ENCODE results near the gene NLRP11. TPM values are rescaled to one million over a fixed set of nuclear protein-coding genes. Genes with fewer than 3 reads are reported as not detected.
"Not testable (repeated sequence)": the region's sequence is repeated elsewhere in the genome, so short reads cannot be mapped to it uniquely, and the experiment has no call there.

The NLRP11 gene
- total RNA-seq, 6 experiments from 2014 or later = 0.05 to 0.11 (median 0.05) TPM; not detected in 3

GRCh38 chr19:55766466-55766865 is 65.3 kb downstream of the NLRP11 start:
- no peak overlapping the region for H3K4me3 Mint-ChIP-seq
- no peak for DNase-seq
- H3K27ac Mint-ChIP-seq = no peak overlapping the region

GRCh38 chr19:55758797-55759196 is 73.0 kb downstream of the NLRP11 start, which contains the start of gene RFPL4A:
TSS of gene RFPL4A (plus strand) at chr19:55759097. CDS start at chr19:55761801, 2,704 bp downstream.
- not testable (repeated sequence) for DNase-seq; H3K27me3 Mint-ChIP-seq (ENCODE audit: insufficient read depth); H3K27ac Mint-ChIP-seq; H3K36me3 Mint-ChIP-seq (ENCODE audit: low read depth); H3K9me3 Mint-ChIP-seq; H3K4me1 Mint-ChIP-seq (ENCODE audit: low read depth)
- peak within 1 kb of the TSS; percentile 16; the same call in 1 of the 2 replicates for H3K4me3 Mint-ChIP-seq

More at GRCh38 chr19:55766466-55766865, 65.3 kb downstream of the NLRP11 start:
- H3K9me3 Mint-ChIP-seq = peaks cover 8% of the 10 kb centered on the region; the same call in 1 of the 2 replicates
- TF ChIP-seq, protein P1, sequence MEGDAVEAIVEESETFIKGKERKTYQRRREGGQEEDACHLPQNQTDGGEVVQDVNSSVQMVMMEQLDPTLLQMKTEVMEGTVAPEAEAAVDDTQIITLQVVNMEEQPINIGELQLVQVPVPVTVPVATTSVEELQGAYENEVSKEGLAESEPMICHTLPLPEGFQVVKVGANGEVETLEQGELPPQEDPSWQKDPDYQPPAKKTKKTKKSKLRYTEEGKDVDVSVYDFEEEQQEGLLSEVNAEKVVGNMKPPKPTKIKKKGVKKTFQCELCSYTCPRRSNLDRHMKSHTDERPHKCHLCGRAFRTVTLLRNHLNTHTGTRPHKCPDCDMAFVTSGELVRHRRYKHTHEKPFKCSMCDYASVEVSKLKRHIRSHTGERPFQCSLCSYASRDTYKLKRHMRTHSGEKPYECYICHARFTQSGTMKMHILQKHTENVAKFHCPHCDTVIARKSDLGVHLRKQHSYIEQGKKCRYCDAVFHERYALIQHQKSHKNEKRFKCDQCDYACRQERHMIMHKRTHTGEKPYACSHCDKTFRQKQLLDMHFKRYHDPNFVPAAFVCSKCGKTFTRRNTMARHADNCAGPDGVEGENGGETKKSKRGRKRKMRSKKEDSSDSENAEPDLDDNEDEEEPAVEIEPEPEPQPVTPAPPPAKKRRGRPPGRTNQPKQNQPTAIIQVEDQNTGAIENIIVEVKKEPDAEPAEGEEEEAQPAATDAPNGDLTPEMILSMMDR (IDR thresholded peaks at IDR 0.05) = no peak
- no peaks in the 10 kb centered on the region for H3K36me3 Mint-ChIP-seq (ENCODE audit: low read depth)
- no peaks in the 10 kb centered on the region for H3K4me1 Mint-ChIP-seq (ENCODE audit: low read depth)
- H3K27me3 Mint-ChIP-seq (ENCODE audit: insufficient read depth) = peaks cover 2% of the 10 kb centered on the region

GRCh38 chr19:55756808-55757207 is 75.0 kb downstream of the NLRP11 start:
- not testable (repeated sequence) for H3K4me1 Mint-ChIP-seq (ENCODE audit: low read depth); H3K36me3 Mint-ChIP-seq (ENCODE audit: low read depth); DNase-seq; H3K9me3 Mint-ChIP-seq; H3K4me3 Mint-ChIP-seq; H3K27ac Mint-ChIP-seq; H3K27me3 Mint-ChIP-seq (ENCODE audit: insufficient read depth)

DNA sequence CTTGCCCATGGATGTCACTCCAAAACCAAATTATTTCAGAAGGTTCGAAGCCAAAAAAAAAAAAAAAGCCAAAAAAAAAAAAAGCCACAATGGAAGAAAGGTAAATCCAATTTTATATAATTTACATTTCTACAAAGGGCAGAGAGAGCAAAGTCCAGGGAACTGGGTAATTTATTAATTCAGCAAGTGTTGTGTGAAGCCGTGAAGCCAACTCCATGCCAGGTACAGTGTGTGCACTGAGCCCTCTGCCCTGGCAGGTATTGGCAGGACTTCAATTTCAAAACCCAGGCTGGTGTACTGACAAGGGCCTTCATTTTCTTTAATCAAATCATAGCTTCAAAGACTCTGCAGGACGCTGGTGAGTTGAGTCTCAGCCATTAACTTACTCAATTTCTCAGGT is 78.4 kb downstream of the NLRP11 start:
- H3K9me3 Mint-ChIP-seq = peaks cover 5% of the 10 kb centered on the region; the same call in 1 of the 2 replicates
- DNase-seq = no peak
- H3K27ac Mint-ChIP-seq = no peak overlapping the region
- H3K4me3 Mint-ChIP-seq = no peak overlapping the region
- H3K36me3 Mint-ChIP-seq (ENCODE audit: low read depth) = no peaks in the 10 kb centered on the region
- no peaks in the 10 kb centered on the region for H3K4me1 Mint-ChIP-seq (ENCODE audit: low read depth)
- no peaks in the 10 kb centered on the region for H3K27me3 Mint-ChIP-seq (ENCODE audit: insufficient read depth)
- TF ChIP-seq, protein P1 (IDR thresholded peaks at IDR 0.05) = no peak

DNA sequence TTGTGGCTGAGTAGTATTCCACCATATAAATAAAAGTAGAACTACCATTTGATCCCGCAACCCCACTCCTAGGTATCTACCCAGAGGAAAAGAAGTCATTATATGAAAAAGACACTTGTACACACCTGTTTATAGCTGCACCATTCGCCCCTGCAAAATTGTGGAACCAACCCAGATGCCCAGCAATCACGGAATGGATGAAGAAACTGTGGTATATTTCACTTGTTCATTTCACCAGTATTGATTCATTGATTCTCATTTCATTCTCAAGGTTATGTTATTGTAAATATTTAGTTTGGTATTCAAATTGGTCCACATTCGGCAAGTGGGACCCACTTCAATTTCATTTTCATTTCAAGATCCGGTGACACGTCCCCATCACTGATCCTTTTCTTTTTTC is 81.1 kb downstream of the NLRP11 start:
- H3K9me3 Mint-ChIP-seq = peaks cover 5% of the 10 kb centered on the region; the same call in 1 of the 2 replicates
- H3K4me3 Mint-ChIP-seq = no peak overlapping the region
- H3K27me3 Mint-ChIP-seq (ENCODE audit: insufficient read depth) = no peaks in the 10 kb centered on the region; the same call in 1 of the 2 replicates
- no peaks in the 10 kb centered on the region for H3K4me1 Mint-ChIP-seq (ENCODE audit: low read depth)
- no peak for DNase-seq
- H3K36me3 Mint-ChIP-seq (ENCODE audit: low read depth) = no peaks in the 10 kb centered on the region
- H3K27ac Mint-ChIP-seq = no peak overlapping the region
- TF ChIP-seq, protein P1 (IDR thresholded peaks at IDR 0.05) = no peak

DNA sequence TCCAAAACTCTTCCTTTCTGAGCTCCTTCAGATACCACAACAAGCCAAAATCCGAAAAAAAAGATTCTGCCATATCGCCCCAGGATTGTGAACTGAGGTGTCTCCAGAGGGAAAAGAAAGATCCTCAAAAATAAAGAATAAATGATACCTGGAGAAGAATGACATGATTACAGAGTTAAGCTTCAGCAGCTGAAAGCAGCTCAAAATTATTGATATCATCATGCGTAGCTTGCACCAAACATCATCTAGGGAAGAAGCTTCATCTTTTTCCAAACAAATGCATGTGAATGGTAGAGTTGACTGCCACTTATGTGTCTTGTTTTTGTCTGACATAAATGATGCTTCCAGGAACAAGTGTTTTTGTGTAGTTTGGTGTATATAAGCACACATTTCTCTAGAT is 93.5 kb downstream of the NLRP11 start, which contains the start of gene NLRP9:
Gene NLRP9, minus strand, starts transcription at position 101 of the 400 bp plus-strand sequence. Its CDS starts 28 bp downstream, at position 73.
- no peak for DNase-seq
- H3K4me1 Mint-ChIP-seq (ENCODE audit: low read depth) = no peaks in the 10 kb centered on the region
- no peak within 1 kb of the TSS for H3K27ac Mint-ChIP-seq
- no peaks in the 10 kb centered on the region; the same call in 1 of the 2 replicates for H3K9me3 Mint-ChIP-seq
- no peak within 1 kb of the TSS for H3K4me3 Mint-ChIP-seq
- TF ChIP-seq, protein P1 (IDR thresholded peaks at IDR 0.05) = no peak
- H3K27me3 Mint-ChIP-seq (ENCODE audit: insufficient read depth) = no peaks in the 10 kb centered on the region; the same call in 1 of the 2 replicates
- H3K36me3 Mint-ChIP-seq (ENCODE audit: low read depth) = no peaks in the 10 kb centered on the region

Other genes with a start within 250 kb of the NLRP11 start
- gene FIZ1, start 232.5 kb downstream of the NLRP11 start, total RNA-seq (2021; fragmentation: NEBNext Ultra II Directional; extraction: Animal tissue kit (Norgen Biotek cat#: 25700)) = 10 to 100 TPM in 5 of 6 experiments, 1 to 10 TPM in 1; 9.9 to 13.1 (median 11.9) TPM
- gene ZNF524, start 231.7 kb downstream of the NLRP11 start, total RNA-seq (2021; fragmentation: NEBNext Ultra II Directional; extraction: Animal tissue kit (Norgen Biotek cat#: 25700)) = 10 to 100 TPM in 5 of 6 experiments, 1 to 10 TPM in 1; 9.3 to 12.0 (median 10.7) TPM
- gene ZNF865, start 226.4 kb downstream of the NLRP11 start, total RNA-seq (2021; fragmentation: NEBNext Ultra II Directional; extraction: Animal tissue kit (Norgen Biotek cat#: 25700)) = 10 to 100 TPM; 13.3 to 14.1 (median 13.8) TPM
- 1 to 10 TPM; 4.6 to 5.3 (median 4.8) TPM for gene ZNF784, start 207.4 kb downstream of the NLRP11 start, total RNA-seq (2021; fragmentation: NEBNext Ultra II Directional; extraction: Animal tissue kit (Norgen Biotek cat#: 25700))
- gene ZNF580, start 191.0 kb downstream of the NLRP11 start, total RNA-seq (2021; fragmentation: NEBNext Ultra II Directional; extraction: Animal tissue kit (Norgen Biotek cat#: 25700)) = 10 to 100 TPM; 51.0 to 60.5 (median 57.7) TPM
- gene ZNF581, start 188.3 kb downstream of the NLRP11 start, total RNA-seq (2021; fragmentation: NEBNext Ultra II Directional; extraction: Animal tissue kit (Norgen Biotek cat#: 25700)) = 10 to 100 TPM; 20.1 to 25.8 (median 21.9) TPM
- 10 to 100 TPM; 12.9 to 17.4 (median 14.0) TPM for gene CCDC106, start 183.8 kb downstream of the NLRP11 start, total RNA-seq (2021; fragmentation: NEBNext Ultra II Directional; extraction: Animal tissue kit (Norgen Biotek cat#: 25700))
- gene U2AF2, start 177.0 kb downstream of the NLRP11 start, total RNA-seq (2021; fragmentation: NEBNext Ultra II Directional; extraction: Animal tissue kit (Norgen Biotek cat#: 25700)) = 100 to 1,000 TPM; 212 to 241 (median 226) TPM
- gene EPN1, start 156.8 kb downstream of the NLRP11 start, total RNA-seq (2021; fragmentation: NEBNext Ultra II Directional; extraction: Animal tissue kit (Norgen Biotek cat#: 25700)) = 100 to 1,000 TPM; 176 to 191 (median 185) TPM
- not detected for gene NLRP9, start 93.6 kb downstream of the NLRP11 start, total RNA-seq (2021; fragmentation: NEBNext Ultra II Directional; extraction: Animal tissue kit (Norgen Biotek cat#: 25700))
- gene RFPL4A, start 72.9 kb downstream of the NLRP11 start, total RNA-seq (2021; fragmentation: NEBNext Ultra II Directional; extraction: Animal tissue kit (Norgen Biotek cat#: 25700)) = not detected
- gene RFPL4AL1, start 62.9 kb downstream of the NLRP11 start, total RNA-seq (2021; fragmentation: NEBNext Ultra II Directional; extraction: Animal tissue kit (Norgen Biotek cat#: 25700)) = under 1 TPM in 1 of 6 experiments, not detected in 5; 0.23 TPM
- gene NLRP4, start 4.5 kb upstream of the NLRP11 start, total RNA-seq (2021; fragmentation: NEBNext Ultra II Directional; extraction: Animal tissue kit (Norgen Biotek cat#: 25700)) = not detected
- not detected for gene NLRP13, start 100.3 kb upstream of the NLRP11 start, total RNA-seq (2021; fragmentation: NEBNext Ultra II Directional; extraction: Animal tissue kit (Norgen Biotek cat#: 25700))
- gene NLRP8, start 115.8 kb upstream of the NLRP11 start, total RNA-seq (2021; fragmentation: NEBNext Ultra II Directional; extraction: Animal tissue kit (Norgen Biotek cat#: 25700)) = not detected
- gene NLRP5, start 154.8 kb upstream of the NLRP11 start, total RNA-seq (2021; fragmentation: NEBNext Ultra II Directional; extraction: Animal tissue kit (Norgen Biotek cat#: 25700)) = not detected